SH-SY5Y (cell line): ENCODE measurements around the gene WDR70.

Source experiments
- GATA2 ChIP-seq: IDR thresholded peaks from 2 replicates; pipeline ENCODE4 v1.6.1; 2011; ENCODE audit warnings: mild to moderate bottlenecking, low read depth, low read length
- GATA3 ChIP-seq: IDR thresholded peaks from 2 replicates; pipeline ENCODE4 v1.6.1; 2011; ENCODE audit warnings: low read depth, mild to moderate bottlenecking, low read length, moderate library complexity

DNA sequence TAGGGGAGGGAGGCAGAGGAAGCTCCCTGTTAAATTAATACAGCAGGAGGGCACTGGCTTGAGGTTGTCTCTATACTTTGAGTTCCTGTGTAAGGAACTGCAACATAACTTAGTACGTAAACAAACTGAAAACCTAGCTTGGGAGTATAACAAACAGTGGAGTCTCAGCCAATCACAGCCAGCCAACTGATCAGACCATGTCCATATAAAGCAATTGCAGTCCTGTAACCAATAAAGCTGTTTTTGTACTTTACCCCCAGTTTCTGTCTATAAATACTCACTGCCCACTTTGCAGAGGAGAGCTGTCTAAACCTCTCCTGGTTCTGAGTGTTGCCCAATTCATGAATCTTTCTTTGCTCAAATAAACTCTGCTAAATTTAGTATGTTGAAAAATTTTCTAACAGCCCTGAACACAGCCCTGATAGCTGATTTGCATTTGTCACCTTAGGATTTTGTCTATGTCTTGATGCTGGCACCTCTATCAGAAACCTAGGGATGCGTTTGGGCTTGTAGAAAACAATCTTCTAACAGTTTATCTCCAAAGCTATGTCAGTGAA lies 420.8 kb downstream of the WDR70 start:
- TF ChIP-seq GATA2 (no peak), GATA3 (no peak)
